NCI-H748 treated with DMSO at 0.1 percent for 48 hours (cell line): ENCODE data around the gene SYNRG.
A peak's percentile ranks its signal among the peaks of the same experiment; 100 is the strongest.
"Not testable (repeated sequence)": the region's sequence is repeated elsewhere in the genome, so short reads cannot be mapped to it uniquely, and the experiment has no call there.

Experiments
- DNase-seq: peaks from one replicate; lab custom pipeline; 2025; lab: John Stamatoyannopoulos, UW

The SYNRG gene

GRCh38 chr17:37609170-37610040 lies at the start of gene SYNRG:
Gene SYNRG (minus strand): TSS chr17:37609418. CDS start chr17:37609355, 63 bp downstream.
- peak; percentile 94 for DNase-seq

- DNase-seq: no peak
Measured at GRCh38 chr17:37657202-37657601, 48.0 kb upstream of the SYNRG start.

- DNase-seq: no peak
Measured at GRCh38 chr17:37651849-37652248, 42.6 kb upstream of the SYNRG start.

- peak; percentile 16 for DNase-seq
Measured at GRCh38 chr17:37650419-37651003, 41.3 kb upstream of the SYNRG start.

GRCh38 chr17:37648555-37648954 lies 39.3 kb upstream of the SYNRG start:
- no peak for DNase-seq

- no peak for DNase-seq
Measured at GRCh38 chr17:37647856-37648255, 38.6 kb upstream of the SYNRG start.

GRCh38 chr17:37643869-37644268 lies 34.7 kb upstream of the SYNRG start:
- DNase-seq: peak; percentile 16

GRCh38 chr17:37643118-37643766 lies 34.0 kb upstream of the SYNRG start, which contains the start of gene DDX52:
Gene DDX52 (minus strand): TSS chr17:37643446. CDS start chr17:37643420, 26 bp downstream.
- peak; percentile 91 for DNase-seq

GRCh38 chr17:37642681-37643080 lies 33.5 kb upstream of the SYNRG start:
- DNase-seq: no peak

GRCh38 chr17:37640015-37640414 lies 30.8 kb upstream of the SYNRG start:
- DNase-seq: no peak

GRCh38 chr17:37637956-37638355 lies 28.7 kb upstream of the SYNRG start:
- DNase-seq: no peak

- DNase-seq: not testable (repeated sequence)
Measured at GRCh38 chr17:37616430-37616829, 7.2 kb upstream of the SYNRG start.

GRCh38 chr17:37614823-37615222 lies 5.6 kb upstream of the SYNRG start:
- no peak for DNase-seq

GRCh38 chr17:37614391-37614790 lies 5.2 kb upstream of the SYNRG start:
- DNase-seq: no peak

GRCh38 chr17:37610971-37611370 lies 1.8 kb upstream of the SYNRG start:
- no peak for DNase-seq

GRCh38 chr17:37610041-37610420 lies 813 bp upstream of the SYNRG start:
- DNase-seq: not testable (repeated sequence)

- peak; percentile 61 for DNase-seq
Measured at GRCh38 chr17:37608351-37609169, 658 bp downstream of the SYNRG start.

- DNase-seq: no peak
Measured at GRCh38 chr17:37607637-37608331, 1.4 kb downstream of the SYNRG start.

- DNase-seq: no peak
Measured at GRCh38 chr17:37605813-37606505, 3.3 kb downstream of the SYNRG start.

- no peak for DNase-seq
Measured at GRCh38 chr17:37605081-37605480, 4.1 kb downstream of the SYNRG start.

- no peak for DNase-seq
Measured at GRCh38 chr17:37604556-37604955, 4.7 kb downstream of the SYNRG start.
